B cell (primary cell): ENCODE results near the gene PTPN11. TPM values are rescaled to one million over a fixed set of nuclear protein-coding genes. Genes with fewer than 3 reads are reported as not detected.

Experiments used
- ATAC-seq: fragments of 200-7000 bp; cut with Tn5 transposase; one replicate; pipeline ENCODE4 v1.10.0; 2021; ENCODE audit warnings: low read depth, mild to moderate bottlenecking, moderate number of reproducible peaks, moderate library complexity
- CTCF ChIA-PET: fragments of 350-600 bp; sonication (Branson Sonifier 250); formaldehyde crosslinking; loops from one replicate; lab custom pipeline; 2021; ENCODE audit warnings: antibody characterized with exemption, inconsistent platforms; lab: Charles Lee
- POLR2A ChIA-PET: fragments of 350-600 bp; sonication (Branson Sonifier 250); formaldehyde crosslinking; loops from one replicate; lab custom pipeline; 2021; ENCODE audit warnings: antibody characterized with exemption; lab: Charles Lee
- DNase-seq: peaks from one replicate; pipeline ENCODE4 v3.0.0; 2013
- H2AFZ ChIP-seq: 2 replicates; pipeline ENCODE4 v1.6.1; 2012; ENCODE audit warnings: mild to moderate bottlenecking, low read depth, low read length; ENCODE audit not compliant: insufficient read depth, poor library complexity, severe bottlenecking
- H3K27ac ChIP-seq, 2 donors: 1 replicate in 1 of 2; 2 replicates in 1 of 2; pipeline ENCODE4 v1.5.1; 2012 to 2013; ENCODE audit warnings: low read length in 2 of 2, mild to moderate bottlenecking in 2 of 2, moderate library complexity in 1 of 2
- H3K27me3 ChIP-seq, 4 experiments: fragments of 200-600 bp in 1 of 4; sonication (generic) in 1 of 4; replicated peaks in 1 of 4; 1 replicate in 2 of 4; 2 replicates in 2 of 4; pipeline versions ENCODE4 v1.6.1 to v1.7.0; 2013 to 2016; ENCODE audit warnings: low read length in 3 of 4, mild to moderate bottlenecking in 2 of 4, mixed read lengths in 1 of 4, moderate library complexity in 1 of 4; ENCODE audit not compliant: insufficient read depth in 4 of 4, control insufficient read depth in 3 of 4; ENCODE audit errors: control extremely low read depth in 1 of 4
- H3K36me3 ChIP-seq, 2 experiments: replicated peaks in 1 of 2; 1 replicate in 1 of 2; 2 replicates in 1 of 2; pipeline versions ENCODE4 v1.6.1 to v1.7.1; 2013; ENCODE audit warnings: low read length in 1 of 2; ENCODE audit not compliant: insufficient read depth in 2 of 2, control insufficient read depth in 1 of 2; ENCODE audit errors: control extremely low read depth in 1 of 2, extremely low read depth in 1 of 2
- H3K4me1 ChIP-seq, 2 donors: fragments of 200-600 bp in 1 of 2; sonication (generic) in 1 of 2; 1 replicate in 1 of 2; 2 replicates in 1 of 2; pipeline versions ENCODE4 v1.5.1 to v1.6.1; 2013 to 2017; ENCODE audit warnings: low read length in 2 of 2; ENCODE audit not compliant: control insufficient read depth in 2 of 2, insufficient read depth in 2 of 2
- H3K4me2 ChIP-seq: replicated peaks from 2 replicates; pipeline ENCODE3; 2012; ENCODE audit warnings: mild to moderate bottlenecking, low read depth, low read length; ENCODE audit not compliant: poor library complexity, severe bottlenecking
- H3K4me3 ChIP-seq, 5 experiments: fragments of 200-600 bp in 1 of 5; sonication (generic) in 1 of 5; 1 replicate in 3 of 5; 2 replicates in 2 of 5; pipeline versions ENCODE4 v1.5.1 to v1.7.0; 2011 to 2016; ENCODE audit warnings: low read length in 4 of 5, mild to moderate bottlenecking in 4 of 5, low read depth in 2 of 5, control low read depth in 1 of 5, moderate library complexity in 1 of 5; ENCODE audit not compliant: insufficient read depth in 1 of 5; ENCODE audit errors: control extremely low read depth in 1 of 5, extremely low read depth in 1 of 5
- H3K79me2 ChIP-seq: fragments of 200-600 bp; sonication (generic); one replicate; pipeline ENCODE4 v1.6.0; 2016; ENCODE audit warnings: low read length; ENCODE audit not compliant: control insufficient read depth, insufficient read depth
- H3K9ac ChIP-seq: fragments of 200-600 bp; sonication (generic); 2 replicates; pipeline ENCODE4 v1.6.1; 2017; ENCODE audit warnings: mild to moderate bottlenecking, low read length, moderate library complexity
- H3K9me3 ChIP-seq, 3 donors: one replicate each; pipeline versions ENCODE4 v1.6.1 to v1.7.1; 2013; ENCODE audit warnings: low read length in 2 of 3; ENCODE audit not compliant: control insufficient read depth in 2 of 3, insufficient read depth in 1 of 3; ENCODE audit errors: control extremely low read depth in 1 of 3
- H4K20me1 ChIP-seq: 2 replicates; pipeline ENCODE4 v1.6.0; 2012; ENCODE audit warnings: mild to moderate bottlenecking, low read length; ENCODE audit not compliant: insufficient read depth, control insufficient read depth, poor library complexity, severe bottlenecking
- H3K27ac Mint-ChIP-seq: one replicate; pipeline ENCODE4 v1.8.0; 2021; ENCODE audit warnings: mixed read lengths
- H3K27me3 Mint-ChIP-seq: one replicate; pipeline ENCODE4 v1.8.0; 2021; ENCODE audit warnings: mixed read lengths
- H3K4me1 Mint-ChIP-seq: one replicate; pipeline ENCODE4 v1.8.0; 2021; ENCODE audit warnings: mixed read lengths
- H3K4me3 Mint-ChIP-seq: one replicate; pipeline ENCODE4 v1.8.0; 2021; ENCODE audit warnings: mixed read lengths
- H3K9me3 Mint-ChIP-seq: one replicate; pipeline ENCODE4 v1.8.0; 2022; ENCODE audit warnings: mixed read lengths; ENCODE audit not compliant: insufficient read depth
- CTCF ChIP-seq: fragments of 200-600 bp; IDR thresholded peaks from one replicate; pipeline ENCODE4 v1.8.0; 2022; ENCODE audit warnings: antibody characterized with exemption, mild to moderate bottlenecking
- EZH2 ChIP-seq: IDR thresholded peaks from 2 replicates; pipeline ENCODE4 v1.6.1; 2012; ENCODE audit warnings: borderline replicate concordance, low read depth, mild to moderate bottlenecking, moderate library complexity, low read length; ENCODE audit not compliant: insufficient read depth, poor library complexity, severe bottlenecking
- WGBS: methylation state at CpG from one replicate; pipeline ENCODE4 v1.1.5; 2013; ENCODE audit warnings: missing lambda C conversion rate; ENCODE audit not compliant: insufficient coverage; 5-methylcytosine and 5-hydroxymethylcytosine counted together
- intact Hi-C: fragments of 100-400 bp; cut with micrococcal nuclease; formaldehyde crosslinking; loops from one replicate; pipeline ENCODE4 v1.10.0; 2022
- polyA plus RNA-seq: library from polyadenylated mRNA; depleted of rRNA; stranded (reverse); fragments of >200 nt; gene quantifications from 2 replicates; pipeline ENCODE4 v1.2.3, GENCODE V29; 2012
- total RNA-seq, 2 donors: library from RNA; stranded (reverse); fragments of 120-200 nt in 1 of 2; gene quantifications; 1 replicate in 1 of 2; 2 replicates in 1 of 2; pipeline versions ENCODE4 v1.2.3 to v1.2.4, GENCODE V29; 2013 to 2022

Gene PTPN11
- total and polyA plus RNA-seq, 2 donors (not counting 1 experiment from before 2014, with no cell fraction given) = 7.8 to 53.1 TPM

GRCh38 chr12:112466011-112466422, 47.3 kb downstream of the PTPN11 start:
- no peak for ATAC-seq
- Histone ChIP-seq H3K27ac (no peak overlapping the region), H3K9ac (no peak overlapping the region), H3K79me2 (peaks cover 12% of the 10 kb centered on the region), H3K4me2 (no peak overlapping the region), H3K27me3 (no peaks in the 10 kb centered on the region), H3K4me1 (no peaks in the 10 kb centered on the region), H3K4me3 (no peak overlapping the region), H2AFZ (no peak overlapping the region), H3K36me3 (peaks cover 4 to 11% of the 10 kb centered on the region in 2 experiments), H4K20me1 (no peaks in the 10 kb centered on the region), H3K9me3 (no peaks in the 10 kb centered on the region)
- intact Hi-C loops = no loop called here
- ChIA-PET POLR2A (no interaction called here), CTCF (no interaction called here)
- no peak for TF ChIP-seq CTCF
- TF ChIP-seq EZH2 = no peak
- Mint-ChIP-seq H3K4me1 (peaks cover 4% of the 10 kb centered on the region), H3K27ac (no peak overlapping the region), H3K9me3 (no peaks in the 10 kb centered on the region), H3K4me3 (no peak overlapping the region), H3K27me3 (no peaks in the 10 kb centered on the region)
- DNase-seq = no peak

GRCh38 chr12:112466835-112467234, 48.1 kb downstream of the PTPN11 start:
- H3K27ac Mint-ChIP-seq = no peak overlapping the region
- no peaks in the 10 kb centered on the region for H3K27me3 ChIP-seq
- H3K9ac ChIP-seq = no peak overlapping the region
- intact Hi-C loops = no loop called here
- no peak overlapping the region for H3K27ac ChIP-seq
- no peak overlapping the region for H3K4me3 ChIP-seq
- no peaks in the 10 kb centered on the region for H3K27me3 Mint-ChIP-seq
- no peak overlapping the region for H2AFZ ChIP-seq
- peaks cover 10% of the 10 kb centered on the region for H3K79me2 ChIP-seq
- POLR2A ChIA-PET = no interaction called here
- H3K9me3 ChIP-seq = no peaks in the 10 kb centered on the region
- H3K4me3 Mint-ChIP-seq = no peak overlapping the region
- no peak for TF ChIP-seq EZH2
- TF ChIP-seq CTCF = no peak
- no peak for DNase-seq
- H3K4me1 Mint-ChIP-seq = peaks cover 4% of the 10 kb centered on the region
- H3K9me3 Mint-ChIP-seq = no peaks in the 10 kb centered on the region
- no peak overlapping the region for H3K4me2 ChIP-seq
- WGBS = no CpG with 5 or more reads among the region's 3 CpGs
- no peaks in the 10 kb centered on the region for H3K4me1 ChIP-seq
- no peak for ATAC-seq
- H3K36me3 ChIP-seq = peaks cover 4 to 11% of the 10 kb centered on the region in 2 experiments
- CTCF ChIA-PET = no interaction called here
- no peaks in the 10 kb centered on the region for H4K20me1 ChIP-seq
